Breast epithelium (tissue), 4 donors: Measurements from ENCODE around the gene PTPN2. TPM values are rescaled to one million over a fixed set of nuclear protein-coding genes. Genes with fewer than 3 reads are reported as not detected.
A peak's percentile ranks its signal among the peaks of the same experiment; 100 is the strongest.

ENCODE experiments used
- DNase-seq, 2 donors: peaks; one replicate each; pipeline ENCODE4 v3.0.0-alpha.2; 2019; ENCODE audit warnings: low spot score in 2 of 2
- H3K27ac ChIP-seq, 2 donors: fragments of 200-600 bp; sonication (generic) in 1 of 2; one replicate each; pipeline ENCODE4 v1.5.1; 2016 to 2019; ENCODE audit warnings: mild to moderate bottlenecking in 1 of 2
- H3K27me3 ChIP-seq, 2 donors: fragments of 200-600 bp; sonication (generic) in 1 of 2; one replicate each; pipeline versions ENCODE4 v1.5.1 to v1.6.0; 2017 to 2019; ENCODE audit warnings: control low read depth in 1 of 2, mild to moderate bottlenecking in 1 of 2
- H3K36me3 ChIP-seq: fragments of 200-600 bp; one replicate; pipeline ENCODE4 v1.5.1; 2019
- H3K4me1 ChIP-seq, 2 donors: fragments of 200-600 bp; sonication (generic); one replicate each; pipeline ENCODE4 v1.5.1; 2016 to 2019; ENCODE audit warnings: control low read depth in 1 of 2
- H3K4me3 ChIP-seq, 3 donors: fragments of 200-600 bp; sonication (generic); 1 replicate in 2 of 3; 2 replicates in 1 of 3; pipeline ENCODE4 v1.5.1; 2016 to 2019; ENCODE audit warnings: mild to moderate bottlenecking in 3 of 3, moderate library complexity in 2 of 3
- H3K9me3 ChIP-seq, 2 donors: fragments of 200-600 bp; sonication (generic) in 1 of 2; one replicate each; pipeline ENCODE4 v1.5.1; 2016 to 2019; ENCODE audit warnings: control low read depth in 1 of 2
- POLR2A ChIP-seq: fragments of 450-650 bp; IDR thresholded peaks from one replicate; pipeline ENCODE4 v1.6.1; 2016; ENCODE audit warnings: antibody characterized with exemption, mild to moderate bottlenecking, moderate library complexity
- POLR2AphosphoS5 ChIP-seq, 3 donors: sonication (generic); formaldehyde crosslinking; IDR thresholded peaks; one replicate each; pipeline ENCODE4 v1.6.1; 2017; ENCODE audit warnings: antibody characterized with exemption in 3 of 3
- intact Hi-C: fragments of 100-400 bp; cut with DNase I; formaldehyde crosslinking; loops from one replicate; pipeline ENCODE4 v1.15.1; 2023; ENCODE audit warnings: low total_unique reads
- total RNA-seq, 3 donors: library from RNA; depleted of rRNA; stranded (reverse); fragments of >200 nt; gene quantifications; one replicate each; pipeline ENCODE4 v1.1.0, GENCODE V29; 2016
- TF ChIP-seq, protein P1 (sequence below), 3 donors: fragments of 450-650 bp; IDR thresholded peaks; one replicate each; pipeline ENCODE4 v1.5.1; 2016 to 2017; ENCODE audit warnings: antibody characterized with exemption in 3 of 3, mild to moderate bottlenecking in 3 of 3, moderate library complexity in 3 of 3

The PTPN2 gene
- total RNA-seq, 3 donors from 2014 or later = 38.4 to 57.1 (median 53.7) TPM

DNA sequence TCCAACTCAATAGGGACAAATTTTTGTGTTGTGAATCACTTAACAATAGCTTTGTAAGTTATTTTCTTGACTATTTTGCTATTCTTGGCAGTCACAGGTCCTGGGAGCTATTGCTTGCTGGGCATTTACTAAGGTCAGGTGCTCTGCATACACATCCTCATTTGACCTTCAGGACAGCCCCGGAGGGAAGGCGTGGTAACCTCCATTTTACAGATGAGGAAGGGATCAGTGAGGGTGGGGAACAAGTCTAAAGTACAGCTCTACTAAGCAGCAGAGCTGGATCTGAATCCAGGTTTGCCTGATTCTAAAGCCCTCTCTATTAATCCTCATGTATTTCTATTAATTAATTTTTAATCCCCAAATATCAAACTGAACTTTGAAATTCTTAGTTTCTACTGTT lies 58.8 kb downstream of the PTPN2 start:
- Histone ChIP-seq H3K4me3 (no peak overlapping the region), H3K4me1 (no peaks in the 10 kb centered on the region), H3K9me3 (peaks cover 7 to 14% of the 10 kb centered on the region in 2 donors), H3K36me3 (no peaks in the 10 kb centered on the region), H3K27ac (no peak overlapping the region), H3K27me3 (no peaks in the 10 kb centered on the region)
- intact Hi-C loops = no loop called here
- no peak for DNase-seq
- TF ChIP-seq POLR2AphosphoS5 (IDR thresholded peaks at IDR 0.05) (no peak), POLR2A (no peak)
- TF ChIP-seq, protein P1, sequence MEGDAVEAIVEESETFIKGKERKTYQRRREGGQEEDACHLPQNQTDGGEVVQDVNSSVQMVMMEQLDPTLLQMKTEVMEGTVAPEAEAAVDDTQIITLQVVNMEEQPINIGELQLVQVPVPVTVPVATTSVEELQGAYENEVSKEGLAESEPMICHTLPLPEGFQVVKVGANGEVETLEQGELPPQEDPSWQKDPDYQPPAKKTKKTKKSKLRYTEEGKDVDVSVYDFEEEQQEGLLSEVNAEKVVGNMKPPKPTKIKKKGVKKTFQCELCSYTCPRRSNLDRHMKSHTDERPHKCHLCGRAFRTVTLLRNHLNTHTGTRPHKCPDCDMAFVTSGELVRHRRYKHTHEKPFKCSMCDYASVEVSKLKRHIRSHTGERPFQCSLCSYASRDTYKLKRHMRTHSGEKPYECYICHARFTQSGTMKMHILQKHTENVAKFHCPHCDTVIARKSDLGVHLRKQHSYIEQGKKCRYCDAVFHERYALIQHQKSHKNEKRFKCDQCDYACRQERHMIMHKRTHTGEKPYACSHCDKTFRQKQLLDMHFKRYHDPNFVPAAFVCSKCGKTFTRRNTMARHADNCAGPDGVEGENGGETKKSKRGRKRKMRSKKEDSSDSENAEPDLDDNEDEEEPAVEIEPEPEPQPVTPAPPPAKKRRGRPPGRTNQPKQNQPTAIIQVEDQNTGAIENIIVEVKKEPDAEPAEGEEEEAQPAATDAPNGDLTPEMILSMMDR (IDR thresholded peaks at IDR 0.05) = no peak

DNA sequence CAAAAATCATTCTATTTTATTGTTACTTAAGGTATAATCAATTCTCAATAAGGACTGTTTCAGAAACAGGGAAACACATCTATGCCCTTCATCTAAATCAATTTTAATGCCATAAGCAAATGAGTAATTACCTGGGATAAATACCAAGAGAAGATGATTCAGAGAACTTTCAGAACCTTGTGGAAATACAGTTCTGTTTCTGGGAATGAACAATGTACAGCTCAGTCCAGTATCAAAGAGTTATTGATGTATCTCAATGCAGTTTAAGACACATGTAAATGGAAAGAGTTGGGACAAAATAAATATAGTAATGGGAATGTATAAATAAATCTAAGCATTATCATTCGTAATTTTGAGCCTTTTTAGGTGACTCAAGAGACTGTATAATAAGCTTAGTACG lies 60.1 kb downstream of the PTPN2 start:
- H3K9me3 ChIP-seq = peaks cover 7 to 14% of the 10 kb centered on the region in 2 donors
- TF ChIP-seq POLR2A = no peak
- TF ChIP-seq POLR2AphosphoS5 (IDR thresholded peaks at IDR 0.05) = no peak
- TF ChIP-seq, protein P1 (IDR thresholded peaks at IDR 0.05) = no peak
- DNase-seq = no peak
- H3K27me3 ChIP-seq = no peaks in the 10 kb centered on the region
- no peaks in the 10 kb centered on the region for H3K4me1 ChIP-seq
- no peak overlapping the region for H3K27ac ChIP-seq
- no peaks in the 10 kb centered on the region for H3K36me3 ChIP-seq
- H3K4me3 ChIP-seq = no peak overlapping the region
- intact Hi-C loops = no loop called here

DNA sequence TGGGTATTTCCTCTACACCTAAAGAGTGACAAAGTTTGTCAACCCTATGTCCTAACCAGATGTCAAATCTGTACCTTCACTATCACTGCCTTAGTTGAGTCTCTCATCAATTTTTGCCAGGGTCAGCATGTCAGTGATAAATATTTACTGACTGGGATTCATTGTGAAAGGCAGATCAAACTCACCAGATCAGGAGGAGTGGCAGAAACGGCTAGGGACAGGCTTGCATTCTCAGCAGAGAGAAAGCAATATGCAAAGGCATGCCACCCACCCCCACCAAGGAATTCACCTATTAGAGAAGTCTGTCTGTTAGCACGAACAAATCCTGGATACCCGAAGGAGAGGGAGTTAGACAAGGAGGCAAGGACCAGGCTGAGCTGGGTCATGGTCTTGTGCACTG lies 62.6 kb downstream of the PTPN2 start:
- Histone ChIP-seq H3K27ac (no peak overlapping the region), H3K27me3 (no peaks in the 10 kb centered on the region), H3K4me3 (no peak overlapping the region), H3K9me3 (no peaks in the 10 kb centered on the region), H3K36me3 (no peaks in the 10 kb centered on the region), H3K4me1 (no peaks in the 10 kb centered on the region)
- no peak for TF ChIP-seq POLR2AphosphoS5 (IDR thresholded peaks at IDR 0.05)
- no peak for DNase-seq
- intact Hi-C loops = no loop called here

DNA sequence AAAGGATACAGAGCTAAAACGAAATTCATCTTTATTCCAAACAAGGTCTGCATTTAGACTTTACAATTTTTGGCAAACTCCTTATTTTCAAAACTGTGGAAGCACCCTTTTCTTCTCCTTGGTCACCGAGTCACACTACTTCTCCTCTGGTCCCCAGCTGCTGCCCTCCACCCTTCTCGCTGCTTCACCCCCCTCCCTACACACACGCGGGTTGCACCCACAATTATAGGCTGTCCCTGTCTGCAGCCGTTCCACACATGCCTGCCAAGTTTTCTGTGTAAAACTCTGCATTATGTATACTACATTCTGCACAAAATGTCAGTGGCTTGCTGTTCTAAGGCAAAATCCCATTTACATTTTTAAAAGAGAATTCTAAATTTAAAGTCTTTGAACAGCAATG lies 63.5 kb downstream of the PTPN2 start:
- intact Hi-C loops = no loop called here
- no peak overlapping the region for H3K4me3 ChIP-seq
- H3K36me3 ChIP-seq = no peaks in the 10 kb centered on the region
- H3K27me3 ChIP-seq = no peaks in the 10 kb centered on the region
- no peak for TF ChIP-seq POLR2AphosphoS5 (IDR thresholded peaks at IDR 0.05)
- no peak for TF ChIP-seq POLR2A
- TF ChIP-seq, protein P1 (IDR thresholded peaks at IDR 0.05) = no peak
- H3K4me1 ChIP-seq = no peaks in the 10 kb centered on the region
- no peak for DNase-seq
- no peak overlapping the region for H3K27ac ChIP-seq
- H3K9me3 ChIP-seq = no peaks in the 10 kb centered on the region

DNA sequence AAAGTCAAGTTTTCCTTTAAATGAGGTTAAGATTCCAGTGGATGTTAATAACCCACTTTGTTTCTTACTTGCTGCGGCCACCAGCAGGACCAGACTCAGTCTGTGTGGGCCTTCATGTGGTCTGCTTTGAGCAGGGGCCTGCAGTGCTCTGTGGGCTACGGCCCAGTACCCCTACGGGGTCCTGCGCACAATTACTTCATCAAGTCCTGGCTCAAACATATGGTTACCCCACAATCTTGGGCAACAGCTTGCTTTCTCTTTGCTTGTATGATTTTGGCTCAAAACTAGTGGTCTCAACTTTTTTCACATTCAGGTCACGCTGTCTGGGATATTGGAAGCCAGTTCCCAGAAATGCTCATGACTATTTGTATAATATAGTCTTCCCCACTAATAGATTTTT lies 64.2 kb downstream of the PTPN2 start:
- no peak for TF ChIP-seq POLR2A
- TF ChIP-seq, protein P1 (IDR thresholded peaks at IDR 0.05) = no peak
- TF ChIP-seq POLR2AphosphoS5 (IDR thresholded peaks at IDR 0.05) = no peak
- intact Hi-C loops = no loop called here
- H3K36me3 ChIP-seq = no peaks in the 10 kb centered on the region

DNA sequence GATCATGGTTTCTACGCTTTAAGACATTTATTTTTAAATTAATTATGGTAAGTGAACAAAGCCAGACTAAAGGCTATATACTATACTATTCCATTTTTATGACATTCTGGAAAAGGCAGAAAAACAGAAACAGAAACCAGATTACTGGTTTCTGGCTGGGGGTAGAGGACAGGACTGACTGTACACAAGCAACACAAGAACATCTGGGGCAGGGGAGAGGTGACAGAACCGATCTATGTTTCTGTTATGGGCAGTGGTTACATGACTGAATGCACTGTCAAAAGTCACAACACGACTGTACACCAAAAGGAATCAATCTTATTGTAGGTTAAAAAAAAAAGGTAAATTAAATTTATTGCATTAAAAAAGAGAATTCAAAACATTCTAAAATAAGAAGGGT lies 64.7 kb downstream of the PTPN2 start:
- H3K27ac ChIP-seq = peak overlapping the region in 1 of 2 donors; percentile 39
- TF ChIP-seq POLR2AphosphoS5 (IDR thresholded peaks at IDR 0.05) (no peak), POLR2A (no peak)
- TF ChIP-seq, protein P1 (IDR thresholded peaks at IDR 0.05) = no peak
- intact Hi-C loops = no loop called here
- no peaks in the 10 kb centered on the region for H3K36me3 ChIP-seq
- H3K27me3 ChIP-seq = no peaks in the 10 kb centered on the region
- no peaks in the 10 kb centered on the region for H3K9me3 ChIP-seq
- H3K4me1 ChIP-seq = no peaks in the 10 kb centered on the region
- H3K4me3 ChIP-seq = no peak overlapping the region
- no peak for DNase-seq

More for the DNA sequence above, 64.2 kb downstream of the PTPN2 start:
- DNase-seq = no peak
- H3K4me1 ChIP-seq = no peaks in the 10 kb centered on the region
- no peaks in the 10 kb centered on the region for H3K9me3 ChIP-seq
- no peak overlapping the region for H3K4me3 ChIP-seq
- H3K27me3 ChIP-seq = no peaks in the 10 kb centered on the region
- peak overlapping the region in 1 of 2 donors; percentile 39 for H3K27ac ChIP-seq
